ENCODE results near the gene CCDC51. TPM values are rescaled to one million over a fixed set of nuclear protein-coding genes. Genes with fewer than 3 reads are reported as not detected.

CCDC51 gene
- total and polyA plus RNA-seq, 2 experiments from 2014 or later, result 20.8 to 24.1 TPM

DNA sequence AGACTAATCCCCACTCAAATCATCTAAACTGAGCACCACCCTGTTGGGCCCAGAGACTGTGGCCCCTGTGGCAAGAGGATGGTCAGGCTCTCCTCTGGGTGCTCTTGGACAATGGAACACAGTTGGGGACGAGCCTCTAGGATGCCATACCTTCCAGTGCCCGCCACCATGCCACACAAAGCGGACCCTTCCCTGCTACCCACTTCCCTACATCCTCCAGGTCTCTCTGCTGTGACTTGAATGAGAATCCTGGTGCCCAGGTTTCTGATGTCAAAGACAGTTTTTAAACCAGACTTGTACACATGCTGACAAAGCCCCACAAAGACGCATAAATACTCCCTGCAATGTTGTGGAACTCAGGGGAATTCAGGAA lies 4.7 kb downstream of the CCDC51 start (continued):
- TF ChIP-seq, protein P1, sequence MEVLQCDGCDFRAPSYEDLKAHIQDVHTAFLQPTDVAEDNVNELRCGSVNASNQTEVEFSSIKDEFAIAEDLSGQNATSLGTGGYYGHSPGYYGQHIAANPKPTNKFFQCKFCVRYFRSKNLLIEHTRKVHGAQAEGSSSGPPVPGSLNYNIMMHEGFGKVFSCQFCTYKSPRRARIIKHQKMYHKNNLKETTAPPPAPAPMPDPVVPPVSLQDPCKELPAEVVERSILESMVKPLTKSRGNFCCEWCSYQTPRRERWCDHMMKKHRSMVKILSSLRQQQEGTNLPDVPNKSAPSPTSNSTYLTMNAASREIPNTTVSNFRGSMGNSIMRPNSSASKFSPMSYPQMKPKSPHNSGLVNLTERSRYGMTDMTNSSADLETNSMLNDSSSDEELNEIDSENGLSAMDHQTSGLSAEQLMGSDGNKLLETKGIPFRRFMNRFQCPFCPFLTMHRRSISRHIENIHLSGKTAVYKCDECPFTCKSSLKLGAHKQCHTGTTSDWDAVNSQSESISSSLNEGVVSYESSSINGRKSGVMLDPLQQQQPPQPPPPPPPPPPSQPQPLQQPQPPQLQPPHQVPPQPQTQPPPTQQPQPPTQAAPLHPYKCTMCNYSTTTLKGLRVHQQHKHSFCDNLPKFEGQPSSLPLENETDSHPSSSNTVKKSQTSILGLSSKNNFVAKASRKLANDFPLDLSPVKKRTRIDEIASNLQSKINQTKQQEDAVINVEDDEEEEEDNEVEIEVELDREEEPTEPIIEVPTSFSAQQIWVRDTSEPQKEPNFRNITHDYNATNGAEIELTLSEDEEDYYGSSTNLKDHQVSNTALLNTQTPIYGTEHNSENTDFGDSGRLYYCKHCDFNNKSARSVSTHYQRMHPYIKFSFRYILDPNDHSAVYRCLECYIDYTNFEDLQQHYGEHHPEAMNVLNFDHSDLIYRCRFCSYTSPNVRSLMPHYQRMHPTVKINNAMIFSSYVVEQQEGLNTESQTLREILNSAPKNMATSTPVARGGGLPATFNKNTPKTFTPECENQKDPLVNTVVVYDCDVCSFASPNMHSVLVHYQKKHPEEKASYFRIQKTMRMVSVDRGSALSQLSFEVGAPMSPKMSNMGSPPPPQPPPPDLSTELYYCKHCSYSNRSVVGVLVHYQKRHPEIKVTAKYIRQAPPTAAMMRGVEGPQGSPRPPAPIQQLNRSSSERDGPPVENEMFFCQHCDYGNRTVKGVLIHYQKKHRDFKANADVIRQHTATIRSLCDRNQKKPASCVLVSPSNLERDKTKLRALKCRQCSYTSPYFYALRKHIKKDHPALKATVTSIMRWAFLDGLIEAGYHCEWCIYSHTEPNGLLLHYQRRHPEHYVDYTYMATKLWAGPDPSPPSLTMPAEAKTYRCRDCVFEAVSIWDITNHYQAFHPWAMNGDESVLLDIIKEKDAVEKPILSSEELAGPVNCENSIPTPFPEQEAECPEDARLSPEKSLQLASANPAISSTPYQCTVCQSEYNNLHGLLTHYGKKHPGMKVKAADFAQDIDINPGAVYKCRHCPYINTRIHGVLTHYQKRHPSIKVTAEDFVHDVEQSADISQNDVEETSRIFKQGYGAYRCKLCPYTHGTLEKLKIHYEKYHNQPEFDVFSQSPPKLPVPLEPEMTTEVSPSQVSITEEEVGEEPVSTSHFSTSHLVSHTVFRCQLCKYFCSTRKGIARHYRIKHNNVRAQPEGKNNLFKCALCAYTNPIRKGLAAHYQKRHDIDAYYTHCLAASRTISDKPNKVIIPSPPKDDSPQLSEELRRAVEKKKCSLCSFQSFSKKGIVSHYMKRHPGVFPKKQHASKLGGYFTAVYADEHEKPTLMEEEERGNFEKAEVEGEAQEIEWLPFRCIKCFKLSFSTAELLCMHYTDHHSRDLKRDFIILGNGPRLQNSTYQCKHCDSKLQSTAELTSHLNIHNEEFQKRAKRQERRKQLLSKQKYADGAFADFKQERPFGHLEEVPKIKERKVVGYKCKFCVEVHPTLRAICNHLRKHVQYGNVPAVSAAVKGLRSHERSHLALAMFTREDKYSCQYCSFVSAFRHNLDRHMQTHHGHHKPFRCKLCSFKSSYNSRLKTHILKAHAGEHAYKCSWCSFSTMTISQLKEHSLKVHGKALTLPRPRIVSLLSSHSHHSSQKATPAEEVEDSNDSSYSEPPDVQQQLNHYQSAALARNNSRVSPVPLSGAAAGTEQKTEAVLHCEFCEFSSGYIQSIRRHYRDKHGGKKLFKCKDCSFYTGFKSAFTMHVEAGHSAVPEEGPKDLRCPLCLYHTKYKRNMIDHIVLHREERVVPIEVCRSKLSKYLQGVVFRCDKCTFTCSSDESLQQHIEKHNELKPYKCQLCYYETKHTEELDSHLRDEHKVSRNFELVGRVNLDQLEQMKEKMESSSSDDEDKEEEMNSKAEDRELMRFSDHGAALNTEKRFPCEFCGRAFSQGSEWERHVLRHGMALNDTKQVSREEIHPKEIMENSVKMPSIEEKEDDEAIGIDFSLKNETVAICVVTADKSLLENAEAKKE (CRISPR knock-in tag; IDR thresholded peaks at IDR 0.05), result no peak

GRCh38 chr3:48434591-48435222 lies 5.2 kb downstream of the CCDC51 start:
- Mint-ChIP-seq H3K36me3 (ENCODE audit: low read depth) (peaks cover 41% of the 10 kb centered on the region), H3K4me1 (peaks cover 33% of the 10 kb centered on the region), H3K9me3 (no peaks in the 10 kb centered on the region), H3K27ac (no peak overlapping the region), H3K4me3 (no peak overlapping the region), H3K27me3 (ENCODE audit: insufficient read depth, low read depth, poor library complexity) (peaks cover 7% of the 10 kb centered on the region)
- DNase-seq (ENCODE audit: low spot score), result no peak
- Histone ChIP-seq H2AFZ (no peak overlapping the region), H3K9me2 (ENCODE audit: insufficient read depth) (no peaks in the 10 kb centered on the region), H3K27ac (ENCODE audit: low read depth) (no peak overlapping the region), H3K79me2 (replicated peaks; ENCODE audit: insufficient read depth) (peaks cover 32% of the 10 kb centered on the region), H3K4me3 (no peak overlapping the region), H3K36me3 (ENCODE audit: insufficient read depth) (peaks cover 10% of the 10 kb centered on the region), H3K4me2 (no peak overlapping the region), H3F3A (replicated peaks; ENCODE audit: low read depth) (peaks cover 47% of the 10 kb centered on the region), H3K4me1 (ENCODE audit: insufficient read depth) (peaks cover 17% of the 10 kb centered on the region), H3K27me3 (ENCODE audit: insufficient read depth) (no peaks in the 10 kb centered on the region), H4K20me1 (replicated peaks; ENCODE audit: insufficient read depth) (no peaks in the 10 kb centered on the region)
- no peak for ATAC-seq
- TF ChIP-seq JUNB (IDR thresholded peaks at IDR 0.05; ENCODE audit: unreplicated experiment), result no peak
- TF ChIP-seq, protein P2, sequence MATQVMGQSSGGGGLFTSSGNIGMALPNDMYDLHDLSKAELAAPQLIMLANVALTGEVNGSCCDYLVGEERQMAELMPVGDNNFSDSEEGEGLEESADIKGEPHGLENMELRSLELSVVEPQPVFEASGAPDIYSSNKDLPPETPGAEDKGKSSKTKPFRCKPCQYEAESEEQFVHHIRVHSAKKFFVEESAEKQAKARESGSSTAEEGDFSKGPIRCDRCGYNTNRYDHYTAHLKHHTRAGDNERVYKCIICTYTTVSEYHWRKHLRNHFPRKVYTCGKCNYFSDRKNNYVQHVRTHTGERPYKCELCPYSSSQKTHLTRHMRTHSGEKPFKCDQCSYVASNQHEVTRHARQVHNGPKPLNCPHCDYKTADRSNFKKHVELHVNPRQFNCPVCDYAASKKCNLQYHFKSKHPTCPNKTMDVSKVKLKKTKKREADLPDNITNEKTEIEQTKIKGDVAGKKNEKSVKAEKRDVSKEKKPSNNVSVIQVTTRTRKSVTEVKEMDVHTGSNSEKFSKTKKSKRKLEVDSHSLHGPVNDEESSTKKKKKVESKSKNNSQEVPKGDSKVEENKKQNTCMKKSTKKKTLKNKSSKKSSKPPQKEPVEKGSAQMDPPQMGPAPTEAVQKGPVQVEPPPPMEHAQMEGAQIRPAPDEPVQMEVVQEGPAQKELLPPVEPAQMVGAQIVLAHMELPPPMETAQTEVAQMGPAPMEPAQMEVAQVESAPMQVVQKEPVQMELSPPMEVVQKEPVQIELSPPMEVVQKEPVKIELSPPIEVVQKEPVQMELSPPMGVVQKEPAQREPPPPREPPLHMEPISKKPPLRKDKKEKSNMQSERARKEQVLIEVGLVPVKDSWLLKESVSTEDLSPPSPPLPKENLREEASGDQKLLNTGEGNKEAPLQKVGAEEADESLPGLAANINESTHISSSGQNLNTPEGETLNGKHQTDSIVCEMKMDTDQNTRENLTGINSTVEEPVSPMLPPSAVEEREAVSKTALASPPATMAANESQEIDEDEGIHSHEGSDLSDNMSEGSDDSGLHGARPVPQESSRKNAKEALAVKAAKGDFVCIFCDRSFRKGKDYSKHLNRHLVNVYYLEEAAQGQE (IDR thresholded peaks at IDR 0.05; ENCODE audit: unreplicated experiment), result no peak

Measured in GM23338 (cell line).